GM13977 (cell line): ENCODE measurements around the gene CST3.

Source experiments
- DNase-seq: peaks from one replicate; pipeline ENCODE4 v3.0.0; 2012; ENCODE audit warnings: low spot score
- in situ Hi-C: fragments of 300-500 bp; cut with MboI; formaldehyde crosslinking; loops from one replicate; pipeline ENCODE4 v1.12.0; 2022; ENCODE audit warnings: low sequenced_read_pairs, low pct_unique_long_range_greater_than_20kb, mixed read lengths, inconsistent platforms; ENCODE audit not compliant: unreplicated experiment
- TF ChIP-seq, protein P1 (sequence below): IDR thresholded peaks from 2 replicates; pipeline ENCODE4 v1.5.1; 2012; ENCODE audit warnings: mild to moderate bottlenecking, control low read depth; ENCODE audit not compliant: insufficient read depth; ENCODE audit errors: extremely low read depth, missing control alignments

Gene CST3

DNA sequence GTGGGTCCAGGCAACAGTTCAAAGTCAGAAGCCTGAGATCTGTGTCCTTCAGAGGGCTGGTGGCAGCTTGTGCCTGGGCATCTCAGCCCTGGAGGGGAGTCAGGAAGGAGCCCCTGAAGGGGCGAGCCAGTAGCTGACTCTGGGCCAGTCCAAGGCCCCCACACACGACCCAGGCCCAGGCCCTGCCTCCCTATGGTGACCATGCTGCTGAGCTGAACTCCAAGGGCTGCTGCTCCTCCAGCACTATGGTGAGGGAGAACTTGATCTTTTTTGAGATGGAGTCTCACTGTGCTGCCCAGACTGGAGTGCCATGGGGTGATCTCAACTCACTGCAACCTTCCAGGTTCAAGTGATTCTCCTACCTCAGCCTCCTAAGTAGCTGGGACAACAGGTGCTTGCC, 15.2 kb upstream of the CST3 start:
- in situ Hi-C loops: no loop called here
- DNase-seq: no peak
- TF ChIP-seq, protein P1, sequence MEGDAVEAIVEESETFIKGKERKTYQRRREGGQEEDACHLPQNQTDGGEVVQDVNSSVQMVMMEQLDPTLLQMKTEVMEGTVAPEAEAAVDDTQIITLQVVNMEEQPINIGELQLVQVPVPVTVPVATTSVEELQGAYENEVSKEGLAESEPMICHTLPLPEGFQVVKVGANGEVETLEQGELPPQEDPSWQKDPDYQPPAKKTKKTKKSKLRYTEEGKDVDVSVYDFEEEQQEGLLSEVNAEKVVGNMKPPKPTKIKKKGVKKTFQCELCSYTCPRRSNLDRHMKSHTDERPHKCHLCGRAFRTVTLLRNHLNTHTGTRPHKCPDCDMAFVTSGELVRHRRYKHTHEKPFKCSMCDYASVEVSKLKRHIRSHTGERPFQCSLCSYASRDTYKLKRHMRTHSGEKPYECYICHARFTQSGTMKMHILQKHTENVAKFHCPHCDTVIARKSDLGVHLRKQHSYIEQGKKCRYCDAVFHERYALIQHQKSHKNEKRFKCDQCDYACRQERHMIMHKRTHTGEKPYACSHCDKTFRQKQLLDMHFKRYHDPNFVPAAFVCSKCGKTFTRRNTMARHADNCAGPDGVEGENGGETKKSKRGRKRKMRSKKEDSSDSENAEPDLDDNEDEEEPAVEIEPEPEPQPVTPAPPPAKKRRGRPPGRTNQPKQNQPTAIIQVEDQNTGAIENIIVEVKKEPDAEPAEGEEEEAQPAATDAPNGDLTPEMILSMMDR: no peak

DNA sequence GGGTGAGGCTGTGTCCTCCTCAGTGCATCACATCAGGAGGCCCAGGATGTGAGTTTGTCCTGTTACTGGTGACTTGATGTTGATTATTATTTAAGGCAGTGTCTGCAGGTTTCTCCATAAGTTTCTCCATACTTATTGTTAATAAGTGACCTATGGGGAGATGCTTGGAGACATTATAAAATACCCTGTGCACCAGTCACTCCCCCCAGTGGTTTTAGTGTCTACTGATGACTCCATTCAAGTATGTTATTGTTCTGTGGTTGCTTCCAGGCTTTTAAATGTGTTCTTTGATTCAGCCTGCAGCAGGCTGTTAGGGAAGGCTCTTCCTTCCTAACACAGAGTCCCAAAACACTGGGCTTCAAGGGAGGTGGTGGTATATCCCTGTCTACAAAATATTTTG, 14.6 kb upstream of the CST3 start:
- peak; percentile 4 for DNase-seq
- in situ Hi-C loops: no loop called here
- TF ChIP-seq, protein P1: no peak

DNA sequence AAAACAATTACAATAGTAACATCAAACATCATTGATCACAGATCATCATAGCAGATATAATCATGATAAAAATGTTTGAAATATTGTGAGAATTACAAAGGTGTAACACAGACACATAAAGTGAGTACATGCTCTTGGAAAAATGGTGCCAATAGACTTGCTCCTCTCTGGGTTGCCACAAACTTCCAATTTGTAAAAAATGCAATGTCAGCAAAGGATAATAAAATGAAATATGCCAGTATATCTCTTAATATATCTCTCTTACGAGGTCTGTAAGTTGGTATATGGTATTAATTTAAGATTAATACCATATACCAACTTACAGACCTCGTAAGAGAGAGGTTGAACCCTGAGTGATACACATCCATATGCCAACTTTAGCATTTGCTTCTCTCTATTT, 13.4 kb upstream of the CST3 start:
- in situ Hi-C loops: no loop called here
- TF ChIP-seq, protein P1: no peak
- no peak for DNase-seq

DNA sequence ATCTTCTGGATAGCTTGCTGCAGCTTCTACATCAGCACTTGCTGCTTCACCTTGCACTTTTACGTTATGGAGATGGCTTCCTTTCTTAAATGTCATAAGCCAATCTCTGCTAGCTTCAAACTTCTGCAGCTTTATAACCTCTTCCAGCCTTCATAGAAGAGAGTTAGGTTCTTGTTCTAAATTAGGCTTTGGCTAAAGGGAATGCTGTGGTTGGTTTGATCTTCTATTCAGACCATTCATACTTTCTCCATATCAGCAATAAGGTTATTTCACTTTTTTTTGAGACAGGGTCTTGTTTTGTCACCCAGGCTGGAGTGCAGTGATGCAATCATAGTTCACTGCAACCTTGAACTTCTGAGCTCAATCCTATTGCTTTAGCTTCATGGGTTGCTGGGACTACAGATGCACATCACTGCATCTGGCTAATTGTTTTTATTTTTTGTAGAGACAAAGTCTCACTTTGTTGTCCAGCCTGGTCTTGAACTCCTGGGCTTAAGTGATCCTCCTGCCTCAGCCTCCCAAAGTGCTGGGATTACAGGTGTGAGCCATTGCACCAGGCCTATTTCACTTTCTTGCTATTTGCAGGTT, 12.2 kb upstream of the CST3 start:
- in situ Hi-C loops: no loop called here
- TF ChIP-seq, protein P1: no peak
- DNase-seq: no peak

DNA sequence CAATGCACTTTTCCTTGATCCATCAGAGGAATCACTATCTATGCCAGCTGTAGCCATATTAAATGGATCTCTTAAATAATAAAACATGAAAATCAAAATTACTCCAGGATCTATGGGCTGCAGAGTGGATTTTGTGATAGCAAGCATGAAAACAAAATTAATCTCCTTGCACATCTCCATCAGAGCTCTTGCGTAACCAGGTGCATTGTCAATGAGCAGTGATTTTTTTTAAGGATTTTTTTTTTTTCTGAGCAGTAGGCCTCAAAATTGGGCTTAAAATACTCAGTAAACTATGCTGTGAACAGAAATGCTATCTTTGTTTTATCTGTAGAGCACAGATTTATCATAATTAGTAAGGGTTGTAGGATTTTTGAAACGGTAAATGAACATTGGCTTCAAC, 11.5 kb upstream of the CST3 start:
- TF ChIP-seq, protein P1: no peak
- no peak for DNase-seq
- in situ Hi-C loops: no loop called here

DNA sequence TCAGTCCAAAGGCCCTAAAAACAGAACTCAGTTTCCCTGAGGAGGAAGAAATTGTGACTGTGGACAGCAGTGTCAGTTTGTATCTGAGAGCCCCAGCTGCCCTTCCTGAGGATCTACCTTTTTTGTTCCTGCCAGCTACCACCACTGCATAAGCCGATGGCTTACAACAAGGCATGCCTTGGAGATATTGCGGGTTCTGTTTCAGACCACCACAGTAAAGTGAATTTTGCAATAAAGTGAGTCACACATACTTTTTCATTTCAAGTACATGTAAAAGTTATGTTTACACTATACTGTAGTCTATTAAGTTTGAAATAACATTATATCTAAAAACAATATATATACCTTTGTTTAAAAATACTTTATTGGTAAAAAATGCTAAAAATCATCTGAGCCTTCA, 9.6 kb upstream of the CST3 start:
- no peak for DNase-seq
- TF ChIP-seq, protein P1: no peak
- in situ Hi-C loops: no loop called here
